Measurements from ENCODE around the gene GNAT1. TPM values are rescaled to one million over a fixed set of nuclear protein-coding genes. Genes with fewer than 3 reads are reported as not detected.
A peak's percentile ranks its signal among the peaks of the same experiment; 100 is the strongest.

GNAT1 gene
- total and polyA plus RNA-seq, 2 of the 13 experiments (the other 11 are each of a cell fraction or from before 2014, with no cell fraction given), result 0.15 TPM; not detected in 1

DNA sequence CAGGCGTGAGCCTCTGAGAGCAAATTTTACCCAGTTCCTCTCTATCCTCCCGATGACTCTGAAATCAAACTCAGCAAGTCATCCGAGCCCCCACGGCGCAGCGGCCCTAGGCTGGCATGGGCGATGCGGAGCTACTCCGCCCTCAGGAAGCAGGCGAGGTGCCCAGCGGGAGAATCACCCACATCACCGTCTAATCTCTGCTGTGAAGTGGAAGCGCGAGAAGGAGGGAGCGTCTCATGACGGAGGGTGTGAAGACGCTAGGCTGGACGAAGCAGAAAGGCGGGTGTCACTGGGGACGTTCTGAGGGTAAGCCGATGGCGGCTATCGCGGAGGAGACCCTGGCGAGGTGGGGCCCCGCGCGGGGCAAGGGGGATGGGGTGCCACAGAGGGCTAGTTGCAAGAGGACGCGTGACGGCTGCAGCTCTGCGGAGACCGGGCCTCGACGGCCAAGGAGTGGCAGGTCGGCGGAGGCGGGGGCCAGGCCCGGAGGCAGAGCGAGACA is 35.5 kb downstream of the GNAT1 start:
- H3K4me1 ChIP-seq (ENCODE audit: insufficient read depth, low read length), result peaks cover 79% of the 10 kb centered on the region
- peak overlapping the region; percentile 73 for H3K4me2 ChIP-seq (ENCODE audit: low read depth, low read length)
- H3K27ac ChIP-seq (ENCODE audit: extremely low read length, insufficient read depth, low read length), result no peak overlapping the region
- intact Hi-C loops (cut with micrococcal nuclease; ENCODE audit: unreplicated experiment), result loop anchor here (1.0 to 5.0 kb wide), 3 partner anchors 19 to 45 kb away; no protein-coding TSS in a partner anchor
- H4K20me1 ChIP-seq (ENCODE audit: insufficient read depth, low read length), result no peaks in the 10 kb centered on the region
- H3K4me3 ChIP-seq (replicated peaks in 1 of 3; ENCODE audit: insufficient read depth in 1 of 3, low read depth in 2 of 3, low read length in 3 of 3), result peak overlapping the region in 2 of 3 experiments; percentile 58 to 88; a peak in 5 of 6 replicates
- no peaks in the 10 kb centered on the region for H3K79me2 ChIP-seq (ENCODE audit: insufficient read depth, low read length)
- H3K36me3 ChIP-seq (replicated peaks in 1 of 2; ENCODE audit: control insufficient read depth in 1 of 2, insufficient read depth in 2 of 2, low read length in 2 of 2), result no peaks in the 10 kb centered on the region
- POLR2A ChIA-PET, result interaction anchor here (1.4 to 7.3 kb wide), 8 partner anchors 9 to 44 kb away, joined by 4 to 117 read pairs (median 12); partner anchors contain the start of genes GNAI2 and SEMA3B
- CTCF ChIA-PET (ENCODE audit: low intra/inter-chr PET ratio, low total read pairs), result interaction anchor here (1.1 to 9.0 kb wide), 7 partner anchors 17 to 94 kb away, joined by 3 to 265 read pairs (median 26); partner anchors contain the start of gene GNAT1
- FAIRE-seq, result no peak
- no peaks in the 10 kb centered on the region for H3K9me3 ChIP-seq (ENCODE audit: low read length)
- peak overlapping the region; percentile 28 for H2AFZ ChIP-seq (ENCODE audit: low read length)
- H3K27me3 ChIP-seq (ENCODE audit: control insufficient read depth in 1 of 2, insufficient read depth in 2 of 2, low read length in 2 of 2), result no peaks in the 10 kb centered on the region
- ATAC-seq, result no peak
- WGBS (ENCODE audit: low lambda C conversion rate), result 67% methylated on average over 24 of the region's 40 CpGs
- peak overlapping the region; percentile 37; the same call in 1 of the 2 replicates for H3K9ac ChIP-seq (ENCODE audit: insufficient read depth, low read depth, low read length)
- no TSS peak for BruUV-seq (replicated peaks)
- DNase-seq (ENCODE audit: low spot score), result no peak
- in situ Hi-C loops (cut with HindIII; ENCODE audit: extremely low pct_ligation_motif_present, low pct_unique_long_range_greater_than_20kb), result loop anchor here (5.0 kb wide), 2 partner anchors 35 to 45 kb away; partner anchors contain the start of gene GNAT1
- TF ChIP-seq PREB (CRISPR knock-in tag; IDR thresholded peaks at IDR 0.05) (no peak), TOE1 (CRISPR knock-in tag; IDR thresholded peaks at IDR 0.05) (no peak), ZBTB38 (CRISPR knock-in tag; IDR thresholded peaks at IDR 0.05) (peak; percentile 77), HMG20A (CRISPR knock-in tag; IDR thresholded peaks at IDR 0.05; ENCODE audit: borderline replicate concordance) (0 out of 2 replicates have a peak, but pooled peaks have one; percentile 2), ZNF3 (CRISPR knock-in tag; IDR thresholded peaks at IDR 0.05) (no peak), ZNF317 (CRISPR knock-in tag; IDR thresholded peaks at IDR 0.05) (no peak), ZNF367 (CRISPR knock-in tag; IDR thresholded peaks at IDR 0.05; ENCODE audit: borderline replicate concordance) (no peak), KLF15 (CRISPR knock-in tag; IDR thresholded peaks at IDR 0.05; ENCODE audit: borderline replicate concordance) (0 out of 2 replicates have a peak, but pooled peaks have one; percentile 43), ZNF232 (CRISPR knock-in tag; IDR thresholded peaks at IDR 0.05; ENCODE audit: borderline replicate concordance) (0 out of 2 replicates have a peak, but pooled peaks have one; percentile 10), ZNF619 (CRISPR knock-in tag; IDR thresholded peaks at IDR 0.05) (no peak), HNRNPL (IDR thresholded peaks at IDR 0.05; ENCODE audit: low read depth, low read length) (0 out of 2 replicates have a peak, but pooled peaks have one; percentile 59), KDM2A (CRISPR knock-in tag; IDR thresholded peaks at IDR 0.05; ENCODE audit: borderline replicate concordance, low read depth) (no peak), ZNF598 (CRISPR knock-in tag; IDR thresholded peaks at IDR 0.05; ENCODE audit: borderline replicate concordance) (no peak), THAP11 (CRISPR knock-in tag; IDR thresholded peaks at IDR 0.05) (no peak), MAFF (IDR thresholded peaks at IDR 0.05; ENCODE audit: low read depth, low read length) (no peak), ZNF318 (CRISPR knock-in tag; IDR thresholded peaks at IDR 0.05) (no peak), ZNF24 (IDR thresholded peaks at IDR 0.05) (no peak)

Measured in HepG2 (cell line).